GM12872 (cell line): Measurements from ENCODE around the gene SORBS1.

Source experiments
- TF ChIP-seq, protein P1 (sequence below): IDR thresholded peaks from 3 replicates; pipeline ENCODE4 v1.5.1; 2011; ENCODE audit warnings: low read depth, mild to moderate bottlenecking, low read length, moderate library complexity; ENCODE audit not compliant: insufficient read depth

The SORBS1 gene

DNA sequence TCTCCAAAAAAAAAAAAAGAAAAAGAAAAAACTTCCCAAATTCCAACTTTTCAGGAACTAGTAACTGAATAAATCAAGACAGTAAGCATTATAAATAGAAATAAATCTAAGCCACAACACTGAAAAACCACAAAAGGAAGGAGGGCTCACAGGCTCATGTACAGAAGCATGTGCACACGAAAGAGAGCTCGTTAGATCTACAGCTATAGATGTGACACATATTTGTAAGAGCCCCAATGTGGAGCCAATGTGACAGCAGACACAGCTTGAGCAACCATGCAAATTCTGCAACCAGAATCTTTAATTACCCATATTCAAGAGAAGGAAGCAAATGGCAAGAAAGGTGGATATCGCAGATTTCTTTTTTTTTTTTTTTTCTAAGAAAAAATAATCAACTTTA is 94.7 kb downstream of the SORBS1 start:
- TF ChIP-seq, protein P1, sequence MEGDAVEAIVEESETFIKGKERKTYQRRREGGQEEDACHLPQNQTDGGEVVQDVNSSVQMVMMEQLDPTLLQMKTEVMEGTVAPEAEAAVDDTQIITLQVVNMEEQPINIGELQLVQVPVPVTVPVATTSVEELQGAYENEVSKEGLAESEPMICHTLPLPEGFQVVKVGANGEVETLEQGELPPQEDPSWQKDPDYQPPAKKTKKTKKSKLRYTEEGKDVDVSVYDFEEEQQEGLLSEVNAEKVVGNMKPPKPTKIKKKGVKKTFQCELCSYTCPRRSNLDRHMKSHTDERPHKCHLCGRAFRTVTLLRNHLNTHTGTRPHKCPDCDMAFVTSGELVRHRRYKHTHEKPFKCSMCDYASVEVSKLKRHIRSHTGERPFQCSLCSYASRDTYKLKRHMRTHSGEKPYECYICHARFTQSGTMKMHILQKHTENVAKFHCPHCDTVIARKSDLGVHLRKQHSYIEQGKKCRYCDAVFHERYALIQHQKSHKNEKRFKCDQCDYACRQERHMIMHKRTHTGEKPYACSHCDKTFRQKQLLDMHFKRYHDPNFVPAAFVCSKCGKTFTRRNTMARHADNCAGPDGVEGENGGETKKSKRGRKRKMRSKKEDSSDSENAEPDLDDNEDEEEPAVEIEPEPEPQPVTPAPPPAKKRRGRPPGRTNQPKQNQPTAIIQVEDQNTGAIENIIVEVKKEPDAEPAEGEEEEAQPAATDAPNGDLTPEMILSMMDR = no peak

DNA sequence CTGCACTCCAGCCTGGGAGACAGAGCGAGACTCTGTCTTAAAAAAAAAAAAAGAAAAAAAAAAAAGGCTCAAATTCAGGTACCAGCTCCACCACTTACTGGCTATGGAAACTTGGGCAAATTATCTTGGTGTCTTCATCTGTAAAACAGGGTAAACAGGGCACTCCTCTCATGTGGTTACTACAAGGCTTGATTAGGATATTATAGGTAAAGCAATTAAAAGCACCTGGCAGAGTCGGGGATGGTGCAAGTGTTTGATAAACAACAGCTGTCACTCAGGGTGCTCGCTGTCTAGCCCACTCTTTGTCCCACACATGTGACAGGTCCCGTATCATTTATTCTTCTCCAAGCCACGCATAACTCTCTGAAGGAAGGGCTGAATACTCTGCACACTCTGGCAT is 96.9 kb downstream of the SORBS1 start:
- TF ChIP-seq, protein P1 = no peak

DNA sequence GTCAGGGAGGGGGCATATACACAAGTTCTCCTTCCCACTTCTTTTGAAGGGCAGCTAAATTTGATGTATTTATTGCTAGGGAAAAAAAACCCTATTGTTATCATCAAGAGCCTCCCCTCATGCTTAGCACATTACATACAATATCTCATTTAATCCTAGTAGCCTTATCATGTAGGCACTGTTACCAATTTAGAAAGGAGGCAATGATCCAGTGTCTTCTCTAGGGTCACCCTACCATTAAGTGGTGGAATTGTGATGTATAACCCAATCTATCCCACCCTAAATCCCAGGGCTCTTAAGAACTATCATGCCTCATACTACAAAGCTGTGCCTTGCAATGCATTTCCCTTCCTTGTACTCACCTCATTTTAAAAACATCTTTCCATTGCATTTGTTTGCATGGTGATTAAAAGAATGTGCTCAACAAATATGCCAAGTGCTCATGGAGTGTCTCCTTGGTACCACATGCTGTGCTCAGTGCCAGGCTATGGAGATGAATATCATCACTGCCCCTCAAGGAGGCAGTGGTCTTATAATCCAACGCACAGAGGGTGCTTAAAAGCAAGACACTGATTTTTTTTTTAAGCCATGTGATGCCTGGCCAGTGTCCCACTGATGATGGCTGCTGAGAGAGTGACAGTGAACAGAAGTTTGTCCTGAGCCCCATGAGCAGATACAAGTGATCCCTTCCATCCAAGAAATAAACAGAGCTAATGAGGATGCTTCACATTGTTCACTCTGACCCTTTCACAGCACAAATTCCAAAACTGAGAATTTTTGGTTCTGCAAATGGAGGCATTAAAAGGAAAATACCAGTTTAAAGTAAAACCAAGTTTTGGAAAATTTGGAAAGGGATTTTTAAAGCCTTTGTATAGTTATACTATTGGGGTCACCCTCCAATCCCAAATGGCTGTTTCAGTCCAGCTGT is 98.2 kb downstream of the SORBS1 start:
- TF ChIP-seq, protein P1 = no peak

DNA sequence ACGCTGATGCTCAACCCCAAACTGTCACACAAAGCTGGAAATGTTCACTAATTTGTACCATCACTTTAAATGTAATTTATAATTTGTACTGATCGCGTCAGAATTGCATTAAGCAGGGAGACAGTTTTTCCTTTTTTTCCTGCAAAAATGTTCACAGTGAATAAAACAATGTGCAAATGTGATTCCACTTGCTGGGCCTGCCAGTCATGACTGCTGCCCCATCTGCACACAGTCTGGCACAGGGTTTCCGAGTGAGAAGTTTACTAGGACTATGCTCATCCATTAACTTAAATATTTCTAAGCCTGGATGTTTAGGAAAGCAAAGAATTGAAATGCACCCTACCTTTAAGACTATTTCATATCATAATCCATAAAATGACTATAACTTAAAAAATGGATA is 99.6 kb downstream of the SORBS1 start:
- TF ChIP-seq, protein P1 = no peak

DNA sequence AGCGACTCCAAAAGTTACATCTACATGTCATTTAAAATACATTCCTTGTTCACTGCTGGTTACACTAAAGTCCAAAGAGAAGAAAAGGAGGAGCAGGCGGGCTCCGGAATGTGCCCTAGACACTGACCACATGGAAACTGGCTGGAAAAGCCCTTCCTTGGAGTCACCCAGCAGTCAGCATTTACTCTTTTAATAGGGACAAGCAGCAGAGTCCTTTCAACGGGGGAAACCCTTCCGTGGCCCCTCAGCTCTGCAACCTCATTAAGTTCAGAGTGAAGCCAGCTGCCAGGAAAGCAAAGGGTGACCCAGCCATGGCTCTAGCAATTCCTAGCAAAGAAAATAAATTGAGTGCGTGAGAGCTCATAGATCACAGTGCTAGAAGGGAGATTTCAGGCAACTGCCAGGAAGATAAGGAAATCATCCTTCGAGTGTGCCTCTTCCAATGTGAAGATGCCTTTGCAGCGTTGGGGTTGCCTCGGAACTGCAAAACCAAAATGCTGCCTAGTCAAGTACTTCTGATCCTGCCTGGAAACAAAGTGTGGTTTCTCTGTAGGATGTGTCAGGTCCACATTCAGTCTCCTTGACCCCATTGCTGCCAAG is 101.6 kb downstream of the SORBS1 start:
- TF ChIP-seq, protein P1 = no peak

DNA sequence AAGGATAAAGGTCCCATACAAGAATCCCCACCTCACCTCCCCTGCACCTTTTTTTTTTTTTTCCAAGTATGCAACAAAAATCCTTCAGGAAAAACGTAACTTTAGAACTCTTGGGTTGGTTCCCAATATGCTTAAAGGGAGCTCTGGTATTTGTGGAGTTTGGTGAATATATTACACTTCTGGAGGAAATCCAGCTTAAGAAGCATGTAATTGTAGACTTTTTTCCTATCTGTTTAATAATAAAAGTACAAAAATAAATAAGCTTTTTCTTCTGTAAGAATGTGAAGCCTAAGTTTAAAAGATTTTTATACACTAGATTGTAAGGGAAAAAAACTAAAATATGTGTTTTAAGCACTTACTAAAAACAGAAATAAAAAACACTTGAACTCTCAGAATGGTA is 102.3 kb downstream of the SORBS1 start:
- TF ChIP-seq, protein P1 = no peak

DNA sequence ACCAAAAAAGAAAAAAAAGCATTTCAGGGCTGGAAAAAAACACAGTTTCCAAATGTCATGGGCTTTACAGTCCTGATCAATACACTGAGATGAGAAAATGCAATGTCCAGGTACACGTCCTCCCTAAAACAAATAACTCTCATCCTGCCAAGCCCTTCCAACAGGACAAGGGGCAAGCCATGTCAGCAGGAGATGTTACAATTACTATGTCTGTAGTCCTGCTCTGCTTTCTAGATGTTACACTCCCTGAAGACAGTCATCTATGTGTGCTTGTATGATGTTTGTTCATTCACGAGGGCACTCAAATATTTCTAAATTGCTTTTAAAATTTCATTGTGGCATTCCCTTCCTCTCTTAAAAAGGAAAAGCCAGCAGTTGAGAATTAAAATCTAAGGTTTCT is 103.2 kb downstream of the SORBS1 start:
- TF ChIP-seq, protein P1 = no peak
